ENCODE data around the gene CD247. TPM values are rescaled to one million over a fixed set of nuclear protein-coding genes. Genes with fewer than 3 reads are reported as not detected.

Gene CD247
- total RNA-seq, 4 donors from 2014 or later = 1.5 to 6.4 (median 3.4) TPM; not detected in 1

GRCh38 chr1:167404161-167404888, 114.0 kb downstream of the CD247 start:
- in situ Hi-C loops (cut with MboI; ENCODE audit: low pct_ligation_motif_present in 1 of 4, low pct_unique_long_range_greater_than_20kb in 1 of 4, low sequenced_read_pairs in 3 of 4) = loop anchor here in 2 of 4 donors (10.0 to 25.0 kb wide), 2 partner anchors 130 to 133 kb away; no protein-coding TSS in a partner anchor
- TF ChIP-seq POLR2AphosphoS5 (IDR thresholded peaks at IDR 0.05) (no peak), POLR2A (IDR thresholded peaks at IDR 0.05) (no peak), EP300 (IDR thresholded peaks at IDR 0.05; ENCODE audit: low read depth) (no peak), CTCF (IDR thresholded peaks at IDR 0.05) (no peak)
- H3K36me3 ChIP-seq = peaks cover 0 to 24% (median 2%) of the 10 kb centered on the region in 4 donors
- no peaks in the 10 kb centered on the region for H3K27me3 ChIP-seq
- no peak overlapping the region for H3K27ac ChIP-seq
- 50 to 91% methylated on average over 2 to 4 of the region's 4 CpGs for WGBS, 2 donors (ENCODE audit: low coverage in 1 of 2)
- H3K4me1 ChIP-seq = peaks cover 0 to 5% (median 1%) of the 10 kb centered on the region in 4 donors
- intact Hi-C loops (cut with DNase I; ENCODE audit: low total_unique reads) = no loop called here
- no peaks in the 10 kb centered on the region for H3K9me3 ChIP-seq
- no peak for DNase-seq
- H3K4me3 ChIP-seq = no peak overlapping the region

- intact Hi-C loops (cut with DNase I; ENCODE audit: low total_unique reads) (no loop called here), in situ Hi-C loops (cut with MboI; ENCODE audit: low pct_ligation_motif_present in 1 of 4, low pct_unique_long_range_greater_than_20kb in 1 of 4, low sequenced_read_pairs in 3 of 4) (loop anchor here in 2 of 4 donors (10.0 to 25.0 kb wide), 2 partner anchors 133 to 136 kb away; no protein-coding TSS in a partner anchor)
- Histone ChIP-seq H3K4me3 (no peak overlapping the region), H3K9me3 (no peaks in the 10 kb centered on the region), H3K4me1 (peaks cover 0 to 5% (median 1%) of the 10 kb centered on the region in 4 donors), H3K27ac (no peak overlapping the region), H3K27me3 (no peaks in the 10 kb centered on the region), H3K36me3 (peaks cover 0 to 35% (median 9%) of the 10 kb centered on the region in 4 donors)
- peak; percentile 71 for DNase-seq
- peak; percentile 36 to 79 (median 53) for TF ChIP-seq CTCF (IDR thresholded peaks at IDR 0.05)
- TF ChIP-seq EP300 (IDR thresholded peaks at IDR 0.05; ENCODE audit: low read depth) = no peak
- WGBS, 2 donors (ENCODE audit: low coverage in 1 of 2) = 54 to 60% methylated on average over 4 to 8 of the region's 8 CpGs
Observed at GRCh38 chr1:167401260-167401873, 117.0 kb downstream of the CD247 start.

GRCh38 chr1:167400359-167400953, 117.9 kb downstream of the CD247 start:
- TF ChIP-seq POLR2AphosphoS5 (IDR thresholded peaks at IDR 0.05) (no peak), POLR2A (IDR thresholded peaks at IDR 0.05) (no peak), EP300 (IDR thresholded peaks at IDR 0.05; ENCODE audit: low read depth) (no peak), CTCF (IDR thresholded peaks at IDR 0.05) (no peak)
- Histone ChIP-seq H3K4me1 (peaks cover 0 to 5% (median 1%) of the 10 kb centered on the region in 4 donors), H3K27me3 (no peaks in the 10 kb centered on the region), H3K36me3 (peaks cover 0 to 34% (median 9%) of the 10 kb centered on the region in 4 donors), H3K9me3 (no peaks in the 10 kb centered on the region), H3K27ac (no peak overlapping the region), H3K4me3 (no peak overlapping the region)
- DNase-seq = no peak
- in situ Hi-C loops (cut with MboI; ENCODE audit: low pct_ligation_motif_present in 1 of 4, low pct_unique_long_range_greater_than_20kb in 1 of 4, low sequenced_read_pairs in 3 of 4) (loop anchor here in 2 of 4 donors (10.0 to 25.0 kb wide), 2 partner anchors 134 to 137 kb away; no protein-coding TSS in a partner anchor), intact Hi-C loops (cut with DNase I; ENCODE audit: low total_unique reads) (no loop called here)
- 82 to 85% methylated on average over 1 to 2 of the region's 2 CpGs for WGBS, 2 donors (ENCODE audit: low coverage in 1 of 2)

GRCh38 chr1:167392200-167392696, 126.1 kb downstream of the CD247 start:
- Histone ChIP-seq H3K4me1 (no peaks in the 10 kb centered on the region), H3K36me3 (peaks cover 0 to 20% (median 4%) of the 10 kb centered on the region in 4 donors), H3K27ac (no peak overlapping the region), H3K9me3 (no peaks in the 10 kb centered on the region), H3K4me3 (no peak overlapping the region), H3K27me3 (no peaks in the 10 kb centered on the region)
- no peak for DNase-seq
- 90 to 96% methylated on average over 6 to 7 of the region's 7 CpGs for WGBS, 2 donors (ENCODE audit: low coverage in 1 of 2)
- in situ Hi-C loops (cut with MboI; ENCODE audit: low pct_ligation_motif_present in 1 of 4, low pct_unique_long_range_greater_than_20kb in 1 of 4, low sequenced_read_pairs in 3 of 4) = no loop called here
- intact Hi-C loops (cut with DNase I; ENCODE audit: low total_unique reads) = no loop called here
- TF ChIP-seq EP300 (IDR thresholded peaks at IDR 0.05; ENCODE audit: low read depth) = no peak
- no peak for TF ChIP-seq POLR2AphosphoS5 (IDR thresholded peaks at IDR 0.05)
- TF ChIP-seq CTCF (IDR thresholded peaks at IDR 0.05) = no peak
- TF ChIP-seq POLR2A (IDR thresholded peaks at IDR 0.05) = no peak

Data from transverse colon (tissue), 4 donors.